HepG2 (cell line): ENCODE measurements around the gene MTA1. TPM values are rescaled to one million over a fixed set of nuclear protein-coding genes. Genes with fewer than 3 reads are reported as not detected.
A peak's percentile ranks its signal among the peaks of the same experiment; 100 is the strongest.

ENCODE experiments used
- BCL6 ChIP-seq: IDR thresholded peaks from 2 replicates; pipeline ENCODE4 v1.6.1; 2016; ENCODE audit warnings: missing genetic modification reagents, missing compliant biosample characterization
- CEBPG ChIP-seq: IDR thresholded peaks from 2 replicates; pipeline ENCODE4 v1.6.1; 2016
- DDIT3 ChIP-seq: sonication (generic); formaldehyde crosslinking; IDR thresholded peaks from 2 replicates; pipeline ENCODE4 v1.4.0; 2020; ENCODE audit warnings: mild to moderate bottlenecking, missing genetic modification reagents
- DNMT1 ChIP-seq: sonication (generic); formaldehyde crosslinking; IDR thresholded peaks from 2 replicates; pipeline ENCODE4 v1.5.1; 2020; ENCODE audit warnings: mild to moderate bottlenecking, missing genetic modification reagents
- HDAC1 ChIP-seq: sonication (generic); formaldehyde crosslinking; IDR thresholded peaks from 2 replicates; pipeline ENCODE4 v1.5.1; 2020; ENCODE audit warnings: mild to moderate bottlenecking, missing genetic modification reagents
- HOXD1 ChIP-seq: sonication (generic); formaldehyde crosslinking; IDR thresholded peaks from 2 replicates; pipeline ENCODE4 v1.5.0; 2020; ENCODE audit warnings: missing genetic modification reagents
- ISL2 ChIP-seq: sonication (generic); formaldehyde crosslinking; IDR thresholded peaks from 2 replicates; pipeline ENCODE4 v1.5.0; 2020; ENCODE audit warnings: missing genetic modification reagents
- JARID2 ChIP-seq: sonication (generic); formaldehyde crosslinking; IDR thresholded peaks from 2 replicates; pipeline ENCODE4 v1.8.1; 2023; ENCODE audit warnings: missing genetic modification reagents, inconsistent platforms; ENCODE audit not compliant: insufficient replicate concordance
- NBN ChIP-seq: fragments of 450-650 bp; conservative IDR thresholded peaks from 2 replicates; pipeline ENCODE4 v1.6.1; 2017
- NR2F6 ChIP-seq, 2 experiments: IDR thresholded peaks; 2 replicates each; pipeline ENCODE4 v1.6.1; 2016; ENCODE audit warnings: antibody characterized with exemption in 1 of 2, mild to moderate bottlenecking in 1 of 2
- PATZ1 ChIP-seq: sonication (generic); formaldehyde crosslinking; IDR thresholded peaks from 2 replicates; pipeline ENCODE4 v1.4.0; 2020; ENCODE audit warnings: missing genetic modification reagents
- PHF20 ChIP-seq: sonication (generic); formaldehyde crosslinking; IDR thresholded peaks from 2 replicates; pipeline ENCODE4 v1.5.0; 2020; ENCODE audit warnings: mild to moderate bottlenecking, missing genetic modification reagents
- RELA ChIP-seq: sonication (generic); formaldehyde crosslinking; IDR thresholded peaks from 2 replicates; pipeline ENCODE4 v1.4.0; 2020; ENCODE audit warnings: missing genetic modification reagents
- SALL1 ChIP-seq: sonication (generic); formaldehyde crosslinking; IDR thresholded peaks from 2 replicates; pipeline ENCODE4 v1.8.0; 2022; ENCODE audit warnings: mild to moderate bottlenecking, missing genetic modification reagents
- SATB2 ChIP-seq: sonication (generic); formaldehyde crosslinking; IDR thresholded peaks from 2 replicates; pipeline ENCODE4 v1.5.0; 2020; ENCODE audit warnings: missing genetic modification reagents
- SP140L ChIP-seq: sonication (generic); formaldehyde crosslinking; IDR thresholded peaks from 2 replicates; pipeline ENCODE4 v1.4.0; 2020; ENCODE audit warnings: missing genetic modification reagents, borderline replicate concordance
- SRSF9 ChIP-seq: fragments of 200-400 bp; formaldehyde crosslinking; IDR thresholded peaks from 2 replicates; pipeline ENCODE4 v1.6.1; 2018; ENCODE audit warnings: borderline replicate concordance, mild to moderate bottlenecking, low read depth, low read length; ENCODE audit not compliant: insufficient read depth, poor library complexity, severe bottlenecking
- TBX2 ChIP-seq: sonication (generic); formaldehyde crosslinking; IDR thresholded peaks from 2 replicates; pipeline ENCODE4 v1.5.0; 2020; ENCODE audit warnings: missing genetic modification reagents, mild to moderate bottlenecking, borderline replicate concordance
- YEATS2 ChIP-seq: sonication (generic); formaldehyde crosslinking; IDR thresholded peaks from 2 replicates; pipeline ENCODE4 v1.4.0; 2020; ENCODE audit warnings: missing genetic modification reagents, borderline replicate concordance
- ZNF12 ChIP-seq: sonication (generic); formaldehyde crosslinking; IDR thresholded peaks from 2 replicates; pipeline ENCODE4 v1.5.0; 2020; ENCODE audit warnings: missing genetic modification reagents
- ZNF607 ChIP-seq: sonication (generic); formaldehyde crosslinking; IDR thresholded peaks from 2 replicates; pipeline ENCODE4 v1.5.1; 2020; ENCODE audit warnings: missing genetic modification reagents, mild to moderate bottlenecking, borderline replicate concordance
- ZNF629 ChIP-seq: sonication (generic); formaldehyde crosslinking; conservative IDR thresholded peaks from 2 replicates; pipeline ENCODE4 v1.5.0; 2020; ENCODE audit warnings: missing genetic modification reagents
- ZNF644 ChIP-seq: IDR thresholded peaks from 2 replicates; pipeline ENCODE4 v1.6.1; 2016; ENCODE audit warnings: low read depth
- ZNF670 ChIP-seq: sonication (generic); formaldehyde crosslinking; IDR thresholded peaks from 2 replicates; pipeline ENCODE4 v1.8.0; 2022; ENCODE audit warnings: mild to moderate bottlenecking, missing genetic modification reagents, borderline replicate concordance
- ZNF687 ChIP-seq: sonication (generic); formaldehyde crosslinking; IDR thresholded peaks from 2 replicates; pipeline ENCODE4 v1.5.1; 2020; ENCODE audit warnings: mild to moderate bottlenecking, missing genetic modification reagents, moderate library complexity
- ZNF792 ChIP-seq: IDR thresholded peaks from 2 replicates; pipeline ENCODE4 v1.6.1; 2016
- ZSCAN21 ChIP-seq: sonication (generic); formaldehyde crosslinking; IDR thresholded peaks from 2 replicates; pipeline ENCODE4 v1.8.0; 2022; ENCODE audit warnings: mild to moderate bottlenecking, missing genetic modification reagents, moderate library complexity, borderline replicate concordance
- polyA plus RNA-seq, 8 experiments: library from polyadenylated mRNA; depleted of rRNA in 3 of 8; stranded (reverse) in 7 of 8; unstranded in 1 of 8; fragments of >200 nt; fragmentation: Illumina TruSeq in 4 of 8; extraction: Trizol in 4 of 8; gene quantifications; 2 replicates each; pipeline versions ENCODE4 v1.2.1 to v1.2.3, GENCODE V29; 2011 to 2016; ENCODE audit warnings: low read depth in 4 of 8, missing spikeins in 1 of 8, mixed read lengths in 1 of 8; ENCODE audit not compliant: insufficient read depth in 1 of 8
- total RNA-seq, 5 experiments: library from RNA; depleted of rRNA; stranded (reverse); fragments of >200 nt; fragmentation: Illumina TruSeq; extraction: Trizol; gene quantifications; 2 replicates each; pipeline ENCODE4 v1.2.3, GENCODE V29; 2016; ENCODE audit warnings: low read depth in 1 of 5

The MTA1 gene
- total and polyA plus RNA-seq, 2 of the 13 experiments (the other 11 are each of a cell fraction or from before 2014, with no cell fraction given): 35.2 to 85.8 TPM

- TF ChIP-seq ZNF687 (CRISPR knock-in tag) (peak; percentile 83), HDAC1 (peak; percentile 53), DNMT1 (CRISPR knock-in tag) (peak; percentile 54; the same call in 1 of the 2 replicates), ZNF644 (0 out of 2 replicates have a peak, but pooled peaks have one; percentile 31), ZNF792 (0 out of 2 replicates have a peak, but pooled peaks have one; percentile 60), ISL2 (0 out of 2 replicates have a peak, but pooled peaks have one; percentile 22), ZNF629 (no peak), SP140L (CRISPR knock-in tag) (no peak), TBX2 (CRISPR knock-in tag) (peak; percentile 59; the same call in 1 of the 2 replicates), SALL1 (CRISPR knock-in tag) (peak; percentile 51; the same call in 1 of the 2 replicates), SRSF9 (no peak), ZNF670 (CRISPR knock-in tag) (no peak), CEBPG (CRISPR knock-in tag) (no peak), JARID2 (CRISPR knock-in tag) (no peak), YEATS2 (CRISPR knock-in tag) (peak; percentile 17; the same call in 1 of the 2 replicates), SATB2 (CRISPR knock-in tag) (no peak), PHF20 (CRISPR knock-in tag) (no peak), DDIT3 (no peak), ZNF12 (CRISPR knock-in tag) (no peak), ZNF607 (CRISPR knock-in tag) (no peak), HOXD1 (CRISPR knock-in tag) (0 out of 2 replicates have a peak, but pooled peaks have one; percentile 6), ZSCAN21 (CRISPR knock-in tag) (peak; percentile 64; the same call in 1 of the 2 replicates), NR2F6 (IDR thresholded peaks at IDR 0.05) (no peak), NR2F6 (CRISPR knock-in tag; IDR thresholded peaks at IDR 0.05) (peak; percentile 28; the same call in 1 of the 2 replicates), PATZ1 (CRISPR knock-in tag) (peak; percentile 75), RELA (0 out of 2 replicates have a peak, but pooled peaks have one; percentile 21), NBN (no peak), BCL6 (CRISPR knock-in tag) (no peak)
Observed at GRCh38 chr14:105485739-105486162, 66.1 kb downstream of the MTA1 start (continued).
